ENCODE data around the gene GSDME. TPM values are rescaled to one million over a fixed set of nuclear protein-coding genes. Genes with fewer than 3 reads are reported as not detected.

The GSDME gene
- 41.6 and 46.1 TPM in 2 replicates for total RNA-seq (2022)
- Bru-seq, nascent RNA: percentile 78 among the genes with signal in this experiment
- BruChase-seq, experiment 1, labeled RNA remaining after a 6-hour chase: percentile 71 among the genes with signal in this experiment
- percentile 75 among the genes with signal in this experiment for BruChase-seq, experiment 2, labeled RNA remaining after a 2-hour chase
- long read RNA-seq, transcript GSDME-215 (10 exons, 2,250 nt): major isoform, 77 of 114 reads
- long read RNA-seq, transcript GSDME-203 (9 exons, 1,997 nt): minor isoform, 7 of 114 reads
- long read RNA-seq, partial matches to known transcripts: 12 of 114 reads
- long read RNA-seq, other reads (novel, unspliced or antisense): 17 of 114 reads

DNA sequence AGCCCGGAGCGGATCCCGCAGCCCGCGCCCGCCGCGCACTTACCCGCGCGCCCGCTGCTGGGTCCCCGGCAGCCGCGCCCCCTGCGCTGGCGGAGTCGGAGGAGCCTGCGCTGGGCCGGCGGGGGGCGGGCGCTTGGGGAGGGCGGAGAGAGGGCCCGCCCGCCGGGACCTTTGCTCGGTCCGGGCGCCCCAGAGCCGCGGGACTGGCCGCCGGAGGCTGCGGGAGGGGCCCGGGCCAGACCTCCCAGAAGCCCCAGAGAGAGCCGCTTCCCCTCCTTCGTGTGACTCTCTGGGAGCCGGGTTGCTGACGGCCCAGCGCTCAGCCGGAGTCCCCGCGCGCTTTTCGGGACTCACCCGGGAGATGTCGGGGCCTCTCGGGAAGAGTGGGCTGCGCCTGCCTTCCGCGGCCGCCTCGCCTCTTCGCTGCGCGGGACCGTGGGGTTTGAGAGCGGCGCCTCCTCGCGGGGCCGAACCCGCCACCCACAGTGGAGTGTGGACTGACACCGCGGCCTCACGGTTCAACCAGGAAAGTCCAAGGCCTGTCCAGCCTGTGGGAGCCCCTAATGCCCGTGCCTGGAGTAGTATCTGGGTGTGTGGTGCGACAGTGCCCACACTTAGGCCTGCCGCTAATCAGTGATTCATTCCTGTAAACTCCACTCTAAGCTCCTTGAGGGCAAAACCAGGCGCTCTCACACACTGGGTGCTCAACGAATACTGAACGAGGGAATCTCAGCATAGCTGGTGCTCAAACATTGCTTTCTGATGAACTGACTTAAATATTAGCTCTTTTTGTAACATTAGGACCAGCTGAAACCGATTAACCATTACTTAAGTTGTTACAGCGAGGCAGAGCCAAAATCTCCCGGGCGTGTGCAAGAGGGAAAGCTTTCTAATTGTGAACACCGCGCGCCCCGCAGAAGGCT, at the start of gene GSDME:
Gene GSDME (minus strand): TSS at position 112 of the 923 bp plus-strand sequence. CDS start 7,690 bp downstream, outside the sequence.
- TF ChIP-seq, protein P1, sequence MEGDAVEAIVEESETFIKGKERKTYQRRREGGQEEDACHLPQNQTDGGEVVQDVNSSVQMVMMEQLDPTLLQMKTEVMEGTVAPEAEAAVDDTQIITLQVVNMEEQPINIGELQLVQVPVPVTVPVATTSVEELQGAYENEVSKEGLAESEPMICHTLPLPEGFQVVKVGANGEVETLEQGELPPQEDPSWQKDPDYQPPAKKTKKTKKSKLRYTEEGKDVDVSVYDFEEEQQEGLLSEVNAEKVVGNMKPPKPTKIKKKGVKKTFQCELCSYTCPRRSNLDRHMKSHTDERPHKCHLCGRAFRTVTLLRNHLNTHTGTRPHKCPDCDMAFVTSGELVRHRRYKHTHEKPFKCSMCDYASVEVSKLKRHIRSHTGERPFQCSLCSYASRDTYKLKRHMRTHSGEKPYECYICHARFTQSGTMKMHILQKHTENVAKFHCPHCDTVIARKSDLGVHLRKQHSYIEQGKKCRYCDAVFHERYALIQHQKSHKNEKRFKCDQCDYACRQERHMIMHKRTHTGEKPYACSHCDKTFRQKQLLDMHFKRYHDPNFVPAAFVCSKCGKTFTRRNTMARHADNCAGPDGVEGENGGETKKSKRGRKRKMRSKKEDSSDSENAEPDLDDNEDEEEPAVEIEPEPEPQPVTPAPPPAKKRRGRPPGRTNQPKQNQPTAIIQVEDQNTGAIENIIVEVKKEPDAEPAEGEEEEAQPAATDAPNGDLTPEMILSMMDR (IDR thresholded peaks at IDR 0.05; ENCODE audit: unreplicated experiment): no peak
- peak; percentile 65 for DNase-seq (ENCODE audit: unreplicated experiment)
- intact Hi-C loops (cut with micrococcal nuclease): no loop called here
- Mint-ChIP-seq H3K27me3 (ENCODE audit: insufficient read depth, unreplicated experiment) (no peaks in the 10 kb centered on the region), H3K27ac (ENCODE audit: low read depth, unreplicated experiment) (peak within 1 kb of the TSS; percentile 92), H3K4me3 (ENCODE audit: unreplicated experiment) (peak within 1 kb of the TSS; percentile 90), H3K4me1 (ENCODE audit: insufficient read depth, unreplicated experiment) (peaks cover 23% of the 10 kb centered on the region), H3K36me3 (ENCODE audit: insufficient read depth, unreplicated experiment) (no peaks in the 10 kb centered on the region), H3K9me3 (ENCODE audit: unreplicated experiment) (no peaks in the 10 kb centered on the region)
- CTCF ChIA-PET: interaction anchor here (0.6 to 2.2 kb wide), 8 partner anchors 9 to 393 kb away, joined by 3 to 7 read pairs (median 3); no protein-coding TSS in a partner anchor
- POLR2A ChIA-PET: interaction anchor here (0.7 to 4.7 kb wide), 8 partner anchors 14 to 1227 kb away, joined by 3 to 60 read pairs (median 6); partner anchors contain the start of gene CYCS
- no TSS peak for BruUV-seq (replicated peaks)

DNA sequence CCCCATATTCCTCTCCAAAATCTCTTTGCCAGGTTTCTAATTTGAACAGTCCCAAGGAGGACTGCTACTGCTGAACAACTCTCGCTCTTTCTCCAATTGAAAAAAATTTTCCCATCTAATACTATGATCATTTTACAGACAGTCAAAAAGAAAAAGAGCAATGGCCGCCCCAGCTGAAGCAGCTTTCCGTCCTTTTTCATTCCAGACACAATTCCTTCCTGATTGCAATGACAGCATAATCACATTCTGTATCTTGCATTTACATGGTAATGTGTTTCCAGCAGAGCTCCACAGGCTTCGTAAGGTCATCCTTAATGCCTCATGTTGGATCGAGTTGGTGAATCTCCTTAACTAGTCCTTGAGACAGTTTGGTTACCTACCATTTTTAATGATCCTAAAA, 45.0 kb upstream of the GSDME start:
- H3K4me3 Mint-ChIP-seq (ENCODE audit: unreplicated experiment): no peak overlapping the region
- ChIA-PET CTCF (interaction anchor here (0.5 to 3.2 kb wide), 6 partner anchors 10 to 1354 kb away, joined by 3 to 27 read pairs (median 4); no protein-coding TSS in a partner anchor), POLR2A (interaction anchor here (0.7 kb wide), 1 partner anchor 51 kb away, joined by 3 read pairs; no protein-coding TSS in a partner anchor)
- BruUV-seq (replicated peaks): no TSS peak
- H3K27me3 Mint-ChIP-seq (ENCODE audit: insufficient read depth, unreplicated experiment): no peaks in the 10 kb centered on the region
- intact Hi-C loops (cut with micrococcal nuclease): no loop called here
- no peaks in the 10 kb centered on the region for H3K9me3 Mint-ChIP-seq (ENCODE audit: unreplicated experiment)
- H3K4me1 Mint-ChIP-seq (ENCODE audit: insufficient read depth, unreplicated experiment): no peaks in the 10 kb centered on the region
- H3K27ac Mint-ChIP-seq (ENCODE audit: low read depth, unreplicated experiment): no peak overlapping the region
- no peak for DNase-seq (ENCODE audit: unreplicated experiment)
- H3K36me3 Mint-ChIP-seq (ENCODE audit: insufficient read depth, unreplicated experiment): peaks cover 86% of the 10 kb centered on the region
- TF ChIP-seq, protein P1 (IDR thresholded peaks at IDR 0.05; ENCODE audit: unreplicated experiment): no peak

DNA sequence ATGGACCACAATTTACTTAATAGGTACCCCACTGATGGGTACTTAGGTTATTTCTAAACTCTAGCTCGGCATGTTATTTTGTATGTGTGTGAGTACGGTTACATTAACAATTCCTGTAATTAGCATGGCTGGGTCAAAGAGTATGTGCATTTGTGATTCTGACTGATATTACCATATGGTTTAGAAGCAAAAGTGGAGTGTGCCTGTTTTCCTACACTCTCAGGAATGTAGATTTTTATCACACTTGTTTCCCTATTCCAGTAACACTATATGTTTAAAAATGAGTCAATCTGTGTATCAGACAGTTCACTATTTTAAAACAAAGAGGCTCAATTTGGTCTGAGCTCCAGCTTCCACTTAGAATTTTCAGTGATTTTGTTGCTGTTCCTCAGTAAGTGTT, 44.6 kb upstream of the GSDME start:
- ChIA-PET POLR2A (interaction anchor here (1.1 kb wide), 1 partner anchor 10 kb away, joined by 4 read pairs; no protein-coding TSS in a partner anchor), CTCF (interaction anchor here (0.5 to 3.2 kb wide), 7 partner anchors 10 to 1231 kb away, joined by 3 to 27 read pairs (median 5); no protein-coding TSS in a partner anchor)
- Mint-ChIP-seq H3K36me3 (ENCODE audit: insufficient read depth, unreplicated experiment) (peaks cover 86% of the 10 kb centered on the region), H3K9me3 (ENCODE audit: unreplicated experiment) (no peaks in the 10 kb centered on the region), H3K27me3 (ENCODE audit: insufficient read depth, unreplicated experiment) (no peaks in the 10 kb centered on the region), H3K4me3 (ENCODE audit: unreplicated experiment) (no peak overlapping the region), H3K4me1 (ENCODE audit: insufficient read depth, unreplicated experiment) (no peaks in the 10 kb centered on the region), H3K27ac (ENCODE audit: low read depth, unreplicated experiment) (no peak overlapping the region)
- TF ChIP-seq, protein P1 (IDR thresholded peaks at IDR 0.05; ENCODE audit: unreplicated experiment): no peak
- no peak for DNase-seq (ENCODE audit: unreplicated experiment)
- intact Hi-C loops (cut with micrococcal nuclease): no loop called here
- no TSS peak for BruUV-seq (replicated peaks)

Measured in MCF 10A (cell line).